Measurements from ENCODE around the gene ZNF335. TPM values are rescaled to one million over a fixed set of nuclear protein-coding genes. Genes with fewer than 3 reads are reported as not detected.

Gene ZNF335
- total RNA-seq, 1 donor from 2014 or later = 7.2 TPM

GRCh38 chr20:45927071-45927878 lies 44.7 kb downstream of the ZNF335 start:
- no peak overlapping the region for H2AFZ ChIP-seq (replicated peaks)
- H3K79me2 ChIP-seq (ENCODE audit: low read depth) = peaks cover 3% of the 10 kb centered on the region
- H3K9me3 Mint-ChIP-seq = no peaks in the 10 kb centered on the region
- no peaks in the 10 kb centered on the region for H4K20me1 ChIP-seq (ENCODE audit: low read depth)
- peaks cover 12% of the 10 kb centered on the region for H3K27me3 Mint-ChIP-seq (ENCODE audit: insufficient read depth, low read depth)
- H3K4me1 ChIP-seq = peaks cover 13% of the 10 kb centered on the region
- H3K4me2 ChIP-seq = no peak overlapping the region
- no peak overlapping the region for H3K4me3 ChIP-seq
- TF ChIP-seq EZH2 (IDR thresholded peaks at IDR 0.05) (no peak), CTCF (IDR thresholded peaks at IDR 0.05) (no peak), EZH2phosphoT487 (IDR thresholded peaks at IDR 0.05) (no peak)
- no peak for DNase-seq (ENCODE audit: low spot score)
- peak overlapping the region; percentile 61 for H3K27ac ChIP-seq
- no peaks in the 10 kb centered on the region for H3K36me3 Mint-ChIP-seq
- H3K27ac Mint-ChIP-seq = no peak overlapping the region
- no peak overlapping the region for H3K9ac ChIP-seq
- peaks cover 19% of the 10 kb centered on the region for H3K4me1 Mint-ChIP-seq
- no peaks in the 10 kb centered on the region for H3K27me3 ChIP-seq
- H3K9me3 ChIP-seq (ENCODE audit: low read depth) = no peaks in the 10 kb centered on the region
- H3F3A ChIP-seq (ENCODE audit: low read depth) = peaks cover 30% of the 10 kb centered on the region
- no peaks in the 10 kb centered on the region for H3K36me3 ChIP-seq
- H3K4me3 Mint-ChIP-seq = no peak overlapping the region

- Histone ChIP-seq H3K79me2 (ENCODE audit: low read depth) (no peaks in the 10 kb centered on the region), H3K4me1 (peaks cover 13% of the 10 kb centered on the region), H2AFZ (replicated peaks) (no peak overlapping the region), H3K27ac (peak overlapping the region; percentile 61), H3K27me3 (no peaks in the 10 kb centered on the region), H3K9ac (no peak overlapping the region), H3K4me3 (no peak overlapping the region), H3K4me2 (no peak overlapping the region), H4K20me1 (ENCODE audit: low read depth) (no peaks in the 10 kb centered on the region), H3K36me3 (no peaks in the 10 kb centered on the region), H3F3A (ENCODE audit: low read depth) (peaks cover 30% of the 10 kb centered on the region), H3K9me3 (ENCODE audit: low read depth) (no peaks in the 10 kb centered on the region)
- TF ChIP-seq CTCF (IDR thresholded peaks at IDR 0.05) (no peak), EZH2phosphoT487 (IDR thresholded peaks at IDR 0.05) (no peak), EZH2 (IDR thresholded peaks at IDR 0.05) (no peak)
- Mint-ChIP-seq H3K4me3 (no peak overlapping the region), H3K27me3 (ENCODE audit: insufficient read depth, low read depth) (peaks cover 12% of the 10 kb centered on the region), H3K36me3 (no peaks in the 10 kb centered on the region), H3K9me3 (no peaks in the 10 kb centered on the region), H3K4me1 (peaks cover 18% of the 10 kb centered on the region), H3K27ac (no peak overlapping the region)
- no peak for DNase-seq (ENCODE audit: low spot score)
These were observed 45.3 kb downstream of the ZNF335 start for GRCh38 chr20:45926731-45927070.

GRCh38 chr20:45925821-45926506 lies 46.0 kb downstream of the ZNF335 start:
- peaks cover 26% of the 10 kb centered on the region for H3F3A ChIP-seq (ENCODE audit: low read depth)
- no peaks in the 10 kb centered on the region for H3K36me3 Mint-ChIP-seq
- H3K9me3 ChIP-seq (ENCODE audit: low read depth) = no peaks in the 10 kb centered on the region
- no peak overlapping the region for H3K4me3 ChIP-seq
- H4K20me1 ChIP-seq (ENCODE audit: low read depth) = no peaks in the 10 kb centered on the region
- peak overlapping the region; percentile 38 for H3K4me2 ChIP-seq
- no peaks in the 10 kb centered on the region for H3K9me3 Mint-ChIP-seq
- H3K4me1 ChIP-seq = peaks cover 13% of the 10 kb centered on the region
- peak overlapping the region; percentile 58 for H3K27ac ChIP-seq
- H3K36me3 ChIP-seq = no peaks in the 10 kb centered on the region
- H3K27me3 Mint-ChIP-seq (ENCODE audit: insufficient read depth, low read depth) = peaks cover 12% of the 10 kb centered on the region
- TF ChIP-seq EZH2phosphoT487 (IDR thresholded peaks at IDR 0.05) = no peak
- TF ChIP-seq EZH2 (IDR thresholded peaks at IDR 0.05) = no peak
- no peak for TF ChIP-seq CTCF (IDR thresholded peaks at IDR 0.05)
- H2AFZ ChIP-seq (replicated peaks) = no peak overlapping the region
- no peak overlapping the region for H3K27ac Mint-ChIP-seq
- no peaks in the 10 kb centered on the region for H3K79me2 ChIP-seq (ENCODE audit: low read depth)
- no peak overlapping the region for H3K4me3 Mint-ChIP-seq
- peak; percentile 42 for DNase-seq (ENCODE audit: low spot score)
- H3K9ac ChIP-seq = no peak overlapping the region
- H3K4me1 Mint-ChIP-seq = peaks cover 23% of the 10 kb centered on the region
- no peaks in the 10 kb centered on the region for H3K27me3 ChIP-seq
